HG02884 (cell line): ENCODE results near the gene TLX2.

Experiments used
- ATAC-seq: cut with Tn5 transposase; IDR thresholded peaks from one replicate; pipeline ENCODE4 v1.9.1; 2021; ENCODE audit warnings: mild to moderate bottlenecking, moderate library complexity; ENCODE audit not compliant: unreplicated experiment

TLX2 gene

DNA sequence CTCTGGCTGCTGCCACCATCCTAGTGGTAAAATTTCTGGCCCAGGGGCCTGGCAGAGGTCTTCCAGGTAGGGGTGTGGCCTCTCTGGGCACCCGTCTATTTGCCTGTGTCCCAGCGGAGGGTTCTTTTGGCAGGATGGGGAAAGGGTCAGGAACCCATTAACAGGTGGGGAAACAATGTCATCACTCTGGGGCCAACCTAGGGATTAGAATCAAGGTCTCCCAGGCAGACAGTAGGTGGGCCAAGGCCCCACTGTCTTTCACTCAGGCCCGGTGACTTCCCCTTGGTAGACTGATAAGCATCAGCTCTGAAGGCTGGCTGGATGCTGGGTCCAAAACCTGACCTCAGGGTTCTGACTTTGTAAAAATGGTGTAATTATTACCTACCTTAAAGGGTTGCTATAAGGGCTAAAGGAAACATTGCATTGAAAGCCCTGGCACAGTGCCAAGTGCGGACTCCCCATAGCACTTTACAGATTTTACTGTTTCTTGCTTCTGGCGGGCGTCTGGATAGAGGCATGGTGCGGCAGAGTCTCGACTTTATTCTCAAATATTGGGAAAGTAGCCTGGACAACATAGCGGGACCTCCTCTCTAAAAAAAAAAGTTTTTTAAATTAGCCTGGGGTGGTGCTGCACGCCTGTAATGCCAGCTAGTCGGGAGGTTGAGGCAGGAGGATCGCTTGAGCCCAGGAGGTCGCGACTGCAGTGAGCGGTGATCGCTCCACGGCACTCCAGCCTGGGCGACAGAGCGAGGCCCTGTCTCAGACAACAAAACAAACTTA lies 17.1 kb upstream of the TLX2 start:
- no peak for ATAC-seq

DNA sequence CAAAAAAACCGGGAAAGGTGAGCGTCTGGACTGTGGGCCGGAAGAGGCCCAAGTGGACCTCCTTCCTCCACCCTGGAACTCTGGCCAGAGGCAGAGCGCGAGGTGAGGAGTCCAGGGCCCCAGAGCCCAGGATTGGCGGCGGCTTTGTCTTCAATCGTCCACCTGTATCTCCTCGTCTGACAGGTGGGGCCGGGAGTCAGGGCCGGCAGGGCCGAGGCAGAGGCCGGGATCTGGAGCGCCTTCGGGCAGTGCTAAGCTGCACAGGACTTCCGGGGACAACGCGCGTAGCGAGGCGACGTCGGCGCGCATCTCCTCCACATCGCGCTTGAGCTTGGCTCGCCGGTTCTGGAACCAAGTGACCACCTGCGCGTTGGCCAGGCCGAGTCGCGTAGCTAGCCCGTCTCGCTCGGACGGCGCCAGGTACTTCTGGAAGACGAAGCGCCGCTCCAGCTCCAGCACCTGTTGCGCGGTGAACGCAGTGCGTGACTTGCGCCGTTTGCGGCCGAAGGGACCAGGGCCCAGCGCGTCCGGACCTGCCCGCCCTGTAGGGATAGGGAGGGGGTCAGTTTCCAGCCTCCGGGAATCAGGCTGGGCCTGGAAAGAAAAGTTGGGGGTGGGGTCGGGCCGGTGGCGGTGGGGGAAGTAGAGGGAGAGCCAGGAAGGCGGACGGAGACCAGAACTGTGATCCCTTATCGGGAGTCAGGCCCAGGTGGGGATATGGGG lies 16.3 kb upstream of the TLX2 start:
- no peak for ATAC-seq

DNA sequence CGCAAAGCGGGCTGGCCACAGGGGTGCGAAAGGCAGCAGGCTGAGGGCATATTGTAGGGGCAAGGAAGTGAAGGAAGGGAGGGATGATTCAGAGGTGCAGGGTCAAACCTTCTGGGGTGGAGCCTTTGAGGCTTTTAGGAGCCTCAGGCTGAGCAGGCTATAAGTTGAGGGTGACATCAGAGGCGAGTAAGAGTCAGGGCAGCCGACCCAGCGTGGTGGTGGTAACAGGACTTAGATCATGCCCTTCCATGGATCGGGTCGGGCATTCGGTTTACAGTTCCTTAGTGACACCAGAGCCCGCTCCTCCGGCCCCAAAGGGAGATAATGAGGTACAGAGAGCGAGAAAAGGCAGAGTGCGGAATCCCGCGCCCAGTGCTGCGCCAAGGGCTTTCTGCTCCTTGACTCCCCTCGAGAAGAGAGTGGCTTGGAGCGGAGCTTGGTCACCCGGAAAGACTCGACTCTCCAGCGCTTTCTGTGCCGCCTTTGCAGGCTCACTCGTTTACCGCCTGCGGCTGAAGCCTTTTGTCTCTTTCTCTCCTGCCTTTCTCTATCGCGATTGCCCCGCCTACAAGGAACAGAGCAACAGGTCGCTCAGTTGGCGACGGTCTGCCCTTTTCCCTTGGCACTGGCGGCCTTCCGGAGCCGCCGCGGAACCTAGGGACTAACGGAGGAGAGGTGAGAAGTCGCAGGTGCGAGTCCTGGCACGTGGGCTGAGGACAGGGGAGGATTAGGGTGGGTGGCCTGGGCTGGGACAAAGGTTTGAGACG lies 15.6 kb upstream of the TLX2 start:
- no peak for ATAC-seq

DNA sequence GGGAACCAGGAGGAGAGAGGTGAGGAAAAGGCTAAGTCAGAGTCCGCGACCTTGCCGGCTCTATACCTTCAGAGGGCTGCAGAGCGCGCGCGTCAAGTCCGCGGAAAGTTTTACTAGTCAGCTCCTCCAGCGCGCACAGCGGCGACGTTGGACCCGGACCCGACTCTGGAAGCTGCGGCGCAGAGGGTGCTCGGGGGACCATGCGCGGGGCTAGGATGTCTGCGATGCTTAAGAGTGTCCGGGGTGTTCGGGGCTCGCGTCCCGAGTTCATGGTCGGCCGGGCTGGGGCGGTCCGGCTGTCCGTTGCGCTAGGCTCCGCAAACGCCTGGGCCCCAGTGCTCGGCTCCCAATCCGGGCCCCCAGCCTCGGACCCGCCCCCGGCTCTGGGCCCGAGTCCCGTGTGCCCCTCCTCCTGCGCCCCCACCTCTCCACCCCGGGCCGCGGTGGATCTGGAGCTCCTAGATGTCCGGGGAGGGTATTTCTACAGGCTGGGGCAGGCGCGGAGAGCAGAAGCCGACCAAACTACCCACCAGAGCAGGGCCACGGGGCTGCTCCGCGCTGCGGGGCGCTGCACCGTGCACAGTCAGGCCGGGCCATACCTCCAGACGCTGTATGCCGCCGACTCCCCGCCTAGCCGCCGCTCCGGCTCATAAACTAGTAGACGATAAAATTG lies 14.8 kb upstream of the TLX2 start, which contains the start of gene LBX2:
TSS of gene LBX2 (minus strand) at position 337 of the 673 bp plus-strand sequence. CDS start at position 271, 66 bp downstream.
- ATAC-seq: no peak

DNA sequence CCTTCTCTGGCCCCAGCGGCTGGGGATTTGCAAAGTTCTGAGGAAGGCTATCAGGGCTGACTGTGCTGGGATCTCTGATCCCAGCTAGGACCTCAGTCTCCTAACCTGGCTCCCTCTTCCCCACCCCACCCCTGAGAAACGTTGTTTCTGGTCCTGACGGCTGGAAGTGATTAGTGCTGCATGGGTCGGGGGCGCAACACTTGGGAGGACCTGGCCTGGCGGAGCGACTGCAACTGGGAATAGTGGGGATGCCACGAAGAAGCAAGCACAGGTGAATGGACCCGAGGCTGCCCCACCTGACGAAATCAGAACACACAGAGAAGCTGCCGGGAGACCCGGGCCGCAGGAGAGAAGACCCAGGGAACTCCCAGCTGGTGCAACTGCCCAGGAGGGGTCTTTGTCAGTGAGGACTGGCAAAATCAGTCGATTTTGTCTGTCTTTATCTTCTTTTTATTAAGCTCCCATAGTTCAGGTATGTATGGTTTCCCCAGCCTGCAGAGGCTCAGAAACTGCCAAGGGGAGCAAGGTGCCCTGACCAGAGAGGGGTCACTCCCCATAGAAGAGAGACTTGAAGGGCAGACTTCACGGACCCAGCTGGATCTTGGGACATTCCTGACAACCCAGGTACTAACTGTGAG lies 14.2 kb upstream of the TLX2 start:
- no peak for ATAC-seq

DNA sequence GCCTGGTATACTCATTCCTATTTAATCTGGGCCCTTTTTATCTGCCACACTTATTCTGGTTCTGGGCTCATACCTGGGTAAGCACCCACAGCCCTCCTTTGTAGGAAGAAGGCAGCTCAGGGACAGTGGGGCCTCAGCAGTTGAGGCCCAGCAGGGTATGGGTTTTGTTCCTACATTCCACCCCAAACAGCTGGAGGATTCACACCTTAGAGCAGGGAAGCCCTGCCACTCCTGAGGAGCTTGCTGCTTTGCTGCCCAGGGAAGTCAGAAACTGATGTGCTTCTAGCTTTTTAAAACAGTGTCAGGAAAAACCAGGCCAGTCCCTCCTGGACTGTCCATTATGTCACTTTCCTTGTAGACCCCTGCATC lies 13.7 kb upstream of the TLX2 start:
- no peak for ATAC-seq

DNA sequence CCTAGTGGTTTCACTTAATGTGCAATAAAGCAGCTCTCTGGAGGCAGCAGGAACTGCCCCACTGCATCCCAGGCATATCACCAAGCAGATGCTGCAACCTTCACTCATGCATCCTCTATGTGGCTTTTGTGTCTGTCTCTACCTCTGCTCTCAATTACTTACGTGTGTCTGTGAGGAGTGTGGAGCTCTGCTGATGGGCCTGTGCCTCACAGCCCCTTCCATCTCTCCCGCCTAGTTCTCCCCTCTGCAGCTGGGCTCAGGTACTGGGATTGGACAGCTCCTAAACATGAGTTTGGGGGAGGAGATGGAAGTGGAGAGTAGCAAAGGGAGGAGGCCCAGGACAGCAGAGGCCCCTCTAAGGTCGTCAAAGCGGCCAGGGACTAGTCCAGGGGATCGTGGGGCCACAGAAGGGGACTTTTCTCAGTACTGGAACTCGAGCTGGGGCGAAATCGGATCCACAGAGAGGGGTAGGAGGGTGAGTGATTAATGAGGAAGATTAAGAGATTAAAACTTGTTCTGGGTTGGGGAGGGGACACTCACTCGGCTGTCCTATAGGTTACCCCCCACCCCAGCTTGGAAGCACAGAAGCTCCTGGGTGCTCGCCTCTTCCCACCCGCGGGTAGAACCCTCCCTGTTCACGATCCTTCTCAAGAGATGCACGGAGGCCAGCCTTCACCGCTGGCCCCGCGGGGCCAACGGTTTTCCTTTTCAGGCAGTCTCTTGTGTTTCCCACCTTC lies 12.7 kb upstream of the TLX2 start:
- ATAC-seq: no peak

DNA sequence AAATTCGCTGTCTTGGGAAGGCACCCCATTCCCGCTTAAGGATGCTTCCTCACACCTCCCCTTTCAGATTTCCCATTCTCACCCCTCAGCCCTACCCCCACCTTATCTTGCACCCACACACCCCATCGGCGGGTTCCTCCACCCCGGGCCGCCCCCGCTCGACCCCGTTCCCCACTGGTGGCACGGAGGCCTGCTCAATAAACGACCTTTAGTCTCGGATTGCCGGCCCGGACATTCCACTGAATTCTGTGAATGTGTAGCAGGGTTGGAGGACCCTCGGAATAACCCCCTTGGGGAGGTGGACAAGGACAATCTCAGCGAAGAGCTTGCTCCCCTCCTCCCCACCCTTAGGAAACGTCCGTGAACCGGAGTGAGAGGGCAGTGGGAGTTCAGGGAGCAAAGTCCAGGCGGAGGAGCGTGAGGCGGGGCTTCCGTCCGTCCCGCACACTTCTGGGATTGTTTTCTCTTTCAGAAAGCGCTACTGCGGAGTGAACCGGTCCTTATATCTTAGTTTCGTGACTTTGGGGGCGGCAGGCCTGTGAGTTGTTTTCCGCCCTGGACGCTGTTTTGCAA lies 12.0 kb upstream of the TLX2 start:
- ATAC-seq: no peak

DNA sequence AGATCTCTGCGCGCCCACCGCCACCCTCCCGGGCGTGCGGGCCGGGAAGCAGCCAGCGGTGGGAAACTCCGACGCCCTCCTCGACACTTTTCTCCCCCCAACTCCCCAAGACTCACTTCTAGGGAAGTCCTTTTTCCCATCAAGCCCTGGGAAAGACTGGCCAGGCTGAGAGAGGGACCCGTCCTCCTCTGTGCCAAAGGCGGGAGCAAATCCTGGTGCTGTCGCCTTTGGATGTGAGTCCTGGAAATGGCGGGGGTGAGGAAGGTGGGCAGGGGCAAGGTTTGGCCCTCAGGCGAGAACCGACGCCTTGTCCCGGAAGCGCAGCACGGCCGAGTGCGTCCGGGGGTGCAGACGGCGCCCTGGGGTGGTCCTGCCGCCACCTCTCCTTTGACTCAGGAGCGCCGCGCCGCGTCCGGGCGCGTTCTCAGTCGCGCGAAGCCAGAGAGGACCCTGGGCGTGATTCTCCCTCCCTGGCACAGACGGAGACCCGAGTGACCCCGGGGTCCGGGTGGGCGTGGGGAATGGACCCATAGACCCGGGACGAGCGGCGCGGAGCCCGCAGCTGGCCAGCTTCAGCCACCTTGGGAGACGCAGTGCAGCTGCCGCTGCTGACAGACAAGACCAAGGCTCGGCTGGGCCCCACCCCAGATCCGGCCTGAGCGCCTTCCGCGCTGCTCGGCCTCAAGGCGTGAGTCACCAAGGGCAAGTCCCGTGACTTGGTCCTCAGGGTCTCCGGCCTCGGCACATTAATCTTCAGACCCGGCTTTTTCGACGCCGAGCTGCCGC lies 11.3 kb upstream of the TLX2 start:
- peak; percentile 34 for ATAC-seq

DNA sequence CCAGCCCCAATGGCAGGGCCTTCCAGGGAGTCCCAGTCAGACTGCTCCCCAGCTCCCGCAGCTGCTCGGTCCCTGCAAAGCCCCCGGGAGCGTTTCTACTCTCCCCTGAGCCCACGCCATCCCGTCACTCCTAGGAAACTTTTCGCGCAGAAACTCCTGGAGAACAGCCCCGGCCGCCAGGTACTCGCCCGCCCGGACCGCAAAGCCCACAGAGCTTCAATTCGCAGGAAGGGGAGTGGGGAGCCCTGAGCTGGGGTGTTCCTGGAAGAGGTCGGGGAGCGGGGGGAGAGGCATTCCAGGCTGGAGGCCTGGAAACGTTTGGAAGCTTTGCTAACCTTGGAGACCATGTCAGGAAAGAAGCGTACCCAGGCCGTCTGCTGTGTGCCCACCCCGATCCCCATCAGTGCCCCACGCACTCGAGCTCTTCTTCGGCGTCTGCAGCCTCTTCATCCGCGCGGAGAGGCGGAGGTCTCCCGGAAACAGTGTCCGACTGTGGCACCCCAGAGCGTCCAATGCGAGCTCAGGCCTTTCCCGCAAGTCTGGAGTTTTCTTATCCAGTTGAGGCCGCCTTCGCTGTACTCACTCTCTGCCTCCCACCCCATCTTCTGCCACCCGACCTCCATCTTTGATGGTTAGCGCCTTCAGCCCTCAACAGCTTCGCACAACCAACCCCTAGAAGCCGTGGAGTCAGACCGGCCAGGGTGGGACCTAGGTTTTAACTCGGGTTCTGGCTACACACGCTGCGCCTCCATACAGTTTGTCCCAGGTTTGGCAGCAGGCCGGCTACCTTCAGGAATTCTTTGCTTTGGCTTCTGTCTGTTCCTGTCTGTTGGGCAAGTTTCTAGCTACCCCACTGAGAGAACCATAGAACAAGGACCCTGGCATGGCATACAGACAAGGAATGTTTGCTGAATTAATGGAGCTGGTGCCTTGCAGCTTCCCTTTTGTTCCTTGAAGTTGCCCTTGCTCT lies 10.5 kb upstream of the TLX2 start:
- no peak for ATAC-seq

DNA sequence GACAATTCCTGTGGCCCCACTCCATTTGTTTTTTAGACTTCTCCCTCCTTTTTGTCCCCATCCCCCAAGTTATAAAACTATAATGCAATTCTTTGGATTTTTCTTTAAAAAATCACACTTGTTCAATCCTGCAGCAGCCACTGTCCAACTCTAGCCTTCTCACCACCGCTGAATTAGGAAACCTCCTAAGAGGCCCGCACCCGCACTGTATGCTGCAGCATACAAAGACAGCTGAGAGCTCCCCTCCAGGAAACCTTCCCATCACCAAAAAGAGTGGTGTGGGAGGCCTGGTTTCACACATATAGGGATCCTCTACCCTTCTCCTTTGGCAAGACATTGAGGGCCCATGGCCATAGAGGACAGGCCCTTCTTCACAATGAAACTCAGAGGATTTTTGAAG lies 9.7 kb upstream of the TLX2 start:
- no peak for ATAC-seq

DNA sequence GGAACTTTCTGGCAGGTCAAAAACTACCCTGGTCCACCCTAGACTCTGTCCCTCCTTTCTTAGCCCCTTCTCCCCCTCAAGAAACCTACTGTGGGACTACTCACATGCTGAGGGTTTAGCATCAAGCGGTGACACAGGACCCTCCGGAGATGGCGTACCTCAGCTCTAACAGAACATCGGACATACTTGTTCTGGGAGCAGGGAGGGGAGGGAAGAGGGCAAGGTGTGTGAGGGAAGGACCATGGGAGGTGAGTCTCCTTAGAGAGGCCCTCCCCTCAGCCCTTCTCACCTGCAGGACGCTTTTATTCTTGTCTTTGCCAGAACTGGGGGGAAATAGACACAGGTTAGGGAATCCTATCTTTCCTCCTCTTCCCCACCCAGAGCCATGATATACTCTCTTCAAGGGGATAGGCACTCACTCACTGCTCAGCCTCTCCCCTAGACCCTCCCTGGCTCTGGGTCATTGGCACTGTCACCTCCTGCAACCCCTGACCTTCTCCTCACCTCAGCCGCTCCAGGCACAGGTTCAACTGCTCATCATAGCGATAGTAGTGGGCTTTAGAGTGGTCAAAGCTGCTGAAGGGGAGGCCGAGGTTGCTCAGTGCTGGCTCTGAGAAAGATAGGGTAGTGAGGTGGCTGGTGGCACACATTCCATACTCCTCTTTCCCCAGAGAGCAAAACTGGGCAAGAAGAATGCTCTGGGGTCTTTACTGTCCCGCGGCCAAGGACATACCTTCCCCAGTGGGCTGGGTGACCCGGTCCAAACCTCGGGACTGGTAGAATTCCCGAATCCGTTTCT lies 8.6 kb upstream of the TLX2 start:
- ATAC-seq: no peak

DNA sequence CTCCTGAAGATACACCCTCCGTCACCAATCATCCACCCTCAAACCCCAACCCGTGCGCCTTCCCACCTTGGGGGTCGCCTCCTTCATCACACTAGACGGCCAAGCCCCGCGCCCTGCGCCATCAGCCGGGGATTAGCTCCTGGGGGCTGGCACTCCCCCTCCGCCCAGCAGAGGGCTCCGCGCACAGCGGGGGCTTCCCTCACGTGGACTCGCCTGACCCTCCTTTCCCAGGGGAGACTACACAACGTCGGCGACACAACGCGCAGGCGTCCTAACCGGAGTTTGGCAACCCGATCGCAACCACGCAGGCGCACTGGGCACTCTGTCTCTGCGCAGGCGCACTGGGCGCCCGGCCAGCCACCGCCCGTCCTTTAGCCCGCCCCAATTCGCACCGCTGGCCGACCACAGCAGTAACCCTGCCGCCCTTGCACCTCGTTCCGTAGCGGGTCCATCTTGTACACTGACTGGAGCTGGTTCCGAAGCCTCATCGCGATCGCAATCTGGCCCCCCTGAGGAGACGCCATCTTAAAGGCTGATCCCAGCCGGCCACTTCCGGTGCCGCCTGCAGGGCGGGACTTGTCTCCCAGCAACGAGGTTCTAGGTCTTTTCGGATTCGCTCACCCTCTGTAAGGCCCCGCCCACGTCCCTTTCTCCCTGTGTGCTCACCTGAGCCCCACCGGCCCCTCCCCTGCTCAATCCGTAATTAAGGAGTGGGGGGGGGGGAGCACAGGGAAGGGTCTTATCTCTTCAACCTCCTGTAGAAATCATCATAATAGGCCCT lies 6.9 kb upstream of the TLX2 start, which contains the start of gene PCGF1:
TSS of gene PCGF1 (minus strand) at position 551 of the 781 bp plus-strand sequence. CDS start at position 524, 27 bp downstream.
- ATAC-seq: peak; percentile 84

DNA sequence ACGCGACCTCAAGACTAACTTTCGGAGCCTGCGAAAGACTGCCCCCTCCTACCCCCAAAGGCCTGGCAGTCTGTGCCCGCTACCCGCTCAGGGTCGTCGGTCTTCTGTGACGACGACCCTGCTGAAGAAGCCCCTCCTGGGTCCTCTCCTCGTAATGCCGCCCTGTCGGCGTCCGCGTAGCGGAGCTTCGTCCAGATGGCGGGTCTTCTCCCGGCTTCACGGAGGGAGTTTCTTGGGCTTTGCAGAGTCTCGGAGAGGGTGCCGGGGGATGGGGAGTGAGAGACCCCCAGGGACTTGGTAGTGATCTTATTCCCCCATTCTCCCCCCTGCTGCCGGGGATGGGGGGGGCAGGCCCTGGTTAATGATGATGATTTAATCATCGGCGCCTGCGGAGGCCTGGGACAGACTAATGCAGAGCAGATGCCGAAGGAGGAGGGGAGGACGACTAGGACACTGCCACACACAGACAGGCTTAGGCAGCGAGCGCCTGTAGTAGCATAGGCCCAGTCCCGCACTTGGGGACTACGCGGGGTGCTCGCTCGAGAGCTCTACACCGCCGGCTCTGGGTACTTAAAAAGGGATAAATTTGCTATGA lies 6.2 kb upstream of the TLX2 start:
- peak; percentile 3 for ATAC-seq

DNA sequence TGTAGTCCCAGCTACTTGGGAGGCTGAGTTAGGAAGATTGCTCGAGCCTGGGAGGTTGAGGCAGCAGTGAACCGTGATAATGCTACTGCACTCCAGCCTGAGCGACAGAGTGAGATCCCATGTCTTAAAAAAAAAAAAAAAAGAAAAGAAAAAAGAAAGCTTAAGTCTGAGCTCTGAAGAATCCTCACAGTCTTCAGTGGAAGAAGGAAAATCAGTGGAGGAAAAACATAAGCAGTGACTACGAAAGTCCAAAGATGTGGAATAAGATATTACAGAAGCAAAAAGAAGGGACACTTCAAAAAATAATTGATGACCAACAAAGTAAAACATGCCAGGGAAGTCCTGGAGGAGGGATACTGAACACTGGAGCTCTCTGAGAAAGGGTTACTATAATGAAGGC lies 4.0 kb upstream of the TLX2 start:
- no peak for ATAC-seq
